DND-41 (cell line): ENCODE measurements around the gene SPPL3.
A peak's percentile ranks its signal among the peaks of the same experiment; 100 is the strongest.

ENCODE experiments used
- ATAC-seq: fragments of 200-7000 bp; cut with Tn5 transposase; 3 replicates; pipeline ENCODE4 v1.9.1; 2021; ENCODE audit warnings: low read depth; ENCODE audit not compliant: insufficient read depth
- DNase-seq: peaks from one replicate; pipeline ENCODE4 v3.0.0-alpha.2; 2020
- H2AFZ ChIP-seq: 2 replicates; pipeline ENCODE4 v1.6.0; 2012; ENCODE audit warnings: low read depth, low read length
- H3K27ac ChIP-seq: 2 replicates; pipeline ENCODE4 v1.5.1; 2012; ENCODE audit warnings: low read length, inconsistent platforms
- H3K27me3 ChIP-seq: fragments of 200-600 bp; sonication (generic); 2 replicates; pipeline ENCODE4 v1.6.0; 2012; ENCODE audit warnings: low read length, mild to moderate bottlenecking, inconsistent platforms; ENCODE audit not compliant: insufficient read depth, poor library complexity
- H3K36me3 ChIP-seq: 2 replicates; pipeline ENCODE4 v1.5.1; 2012; ENCODE audit warnings: low read length, inconsistent platforms; ENCODE audit not compliant: insufficient read depth
- H3K4me1 ChIP-seq: 2 replicates; pipeline ENCODE4 v1.5.1; 2012; ENCODE audit warnings: mild to moderate bottlenecking, low read length; ENCODE audit not compliant: insufficient read depth
- H3K4me2 ChIP-seq: 2 replicates; pipeline ENCODE4 v1.6.0; 2012; ENCODE audit warnings: mild to moderate bottlenecking, moderate library complexity, low read length, inconsistent platforms; ENCODE audit not compliant: insufficient read depth
- H3K4me3 ChIP-seq, 2 experiments: fragments of 200-600 bp in 1 of 2; shearing (Covaris generic) in 1 of 2; 2 replicates each; pipeline ENCODE4 v1.5.1; 2012 to 2016; ENCODE audit warnings: inconsistent platforms in 2 of 2, low read length in 2 of 2, mild to moderate bottlenecking in 2 of 2, low read depth in 1 of 2, moderate library complexity in 1 of 2
- H3K79me2 ChIP-seq: 2 replicates; pipeline ENCODE4 v1.6.0; 2012; ENCODE audit warnings: low read length, inconsistent platforms; ENCODE audit not compliant: insufficient read depth
- H3K9ac ChIP-seq: 2 replicates; pipeline ENCODE4 v1.6.0; 2012; ENCODE audit warnings: low read depth, mild to moderate bottlenecking, inconsistent platforms, low read length, moderate library complexity
- H3K9me3 ChIP-seq: 2 replicates; pipeline ENCODE4 v1.5.1; 2012; ENCODE audit warnings: low read length, moderate library complexity, mild to moderate bottlenecking, inconsistent platforms; ENCODE audit not compliant: insufficient read depth, severe bottlenecking
- H4K20me1 ChIP-seq: 2 replicates; pipeline ENCODE4 v1.6.0; 2012; ENCODE audit warnings: low read length; ENCODE audit not compliant: insufficient read depth
- CTCF ChIP-seq: IDR thresholded peaks from 2 replicates; pipeline ENCODE4 v1.5.1; 2012; ENCODE audit warnings: borderline replicate concordance, low read length, moderate library complexity, mild to moderate bottlenecking; ENCODE audit not compliant: poor library complexity, severe bottlenecking; ENCODE audit errors: extremely low read depth
- EZH2 ChIP-seq: IDR thresholded peaks from 3 replicates; pipeline ENCODE4 v1.6.1; 2012; ENCODE audit warnings: borderline replicate concordance, low read depth, mild to moderate bottlenecking, moderate library complexity, low read length, inconsistent platforms; ENCODE audit not compliant: severe bottlenecking

The SPPL3 gene

GRCh38 chr12:120719072-120719471 is 185.1 kb downstream of the SPPL3 start:
- peaks cover 83% of the 10 kb centered on the region for H3K36me3 ChIP-seq
- no peak overlapping the region for H2AFZ ChIP-seq
- peaks cover 2% of the 10 kb centered on the region for H3K79me2 ChIP-seq
- no peak for TF ChIP-seq EZH2
- no peak for TF ChIP-seq CTCF
- H3K9me3 ChIP-seq = no peaks in the 10 kb centered on the region
- H3K9ac ChIP-seq = no peak overlapping the region
- no peaks in the 10 kb centered on the region; the same call in 1 of the 2 replicates for H3K4me1 ChIP-seq
- no peak for ATAC-seq
- H4K20me1 ChIP-seq = no peaks in the 10 kb centered on the region; the same call in 1 of the 2 replicates
- H3K27me3 ChIP-seq = no peaks in the 10 kb centered on the region
- no peak overlapping the region for H3K4me2 ChIP-seq
- H3K4me3 ChIP-seq = no peak overlapping the region
- no peak overlapping the region for H3K27ac ChIP-seq
- DNase-seq = no peak

GRCh38 chr12:120718055-120718454 is 186.1 kb downstream of the SPPL3 start:
- Histone ChIP-seq H3K9ac (no peak overlapping the region), H2AFZ (no peak overlapping the region), H3K4me2 (no peak overlapping the region), H3K4me3 (no peak overlapping the region), H3K9me3 (no peaks in the 10 kb centered on the region), H4K20me1 (no peaks in the 10 kb centered on the region; the same call in 1 of the 2 replicates), H3K27me3 (no peaks in the 10 kb centered on the region), H3K4me1 (peaks cover 8% of the 10 kb centered on the region; the same call in 1 of the 2 replicates), H3K36me3 (peaks cover 89% of the 10 kb centered on the region), H3K27ac (no peak overlapping the region), H3K79me2 (peaks cover 2% of the 10 kb centered on the region)
- no peak for TF ChIP-seq CTCF
- DNase-seq = no peak
- ATAC-seq = no peak

- Histone ChIP-seq H3K4me1 (peaks cover 37% of the 10 kb centered on the region), H4K20me1 (no peaks in the 10 kb centered on the region), H3K79me2 (peaks cover 30% of the 10 kb centered on the region), H2AFZ (no peak overlapping the region), H3K4me2 (0 out of 2 replicates have a peak overlapping the region, but pooled peaks have one; percentile 10), H3K36me3 (peaks cover 48% of the 10 kb centered on the region), H3K9ac (no peak overlapping the region), H3K4me3 (no peak overlapping the region), H3K27me3 (no peaks in the 10 kb centered on the region), H3K27ac (no peak overlapping the region), H3K9me3 (no peaks in the 10 kb centered on the region)
- no peak for TF ChIP-seq EZH2
- peak; percentile 91 for TF ChIP-seq CTCF
- DNase-seq = peak; percentile 81
- peak; percentile 81 for ATAC-seq
These were observed 190.2 kb downstream of the SPPL3 start for GRCh38 chr12:120713861-120714482.
